Measurements from ENCODE around the gene CFAP92. TPM values are rescaled to one million over a fixed set of nuclear protein-coding genes. Genes with fewer than 3 reads are reported as not detected.

The CFAP92 gene
- total and polyA plus RNA-seq, 3 donors from 2014 or later = 16.0 to 62.0 (median 26.7) TPM

DNA sequence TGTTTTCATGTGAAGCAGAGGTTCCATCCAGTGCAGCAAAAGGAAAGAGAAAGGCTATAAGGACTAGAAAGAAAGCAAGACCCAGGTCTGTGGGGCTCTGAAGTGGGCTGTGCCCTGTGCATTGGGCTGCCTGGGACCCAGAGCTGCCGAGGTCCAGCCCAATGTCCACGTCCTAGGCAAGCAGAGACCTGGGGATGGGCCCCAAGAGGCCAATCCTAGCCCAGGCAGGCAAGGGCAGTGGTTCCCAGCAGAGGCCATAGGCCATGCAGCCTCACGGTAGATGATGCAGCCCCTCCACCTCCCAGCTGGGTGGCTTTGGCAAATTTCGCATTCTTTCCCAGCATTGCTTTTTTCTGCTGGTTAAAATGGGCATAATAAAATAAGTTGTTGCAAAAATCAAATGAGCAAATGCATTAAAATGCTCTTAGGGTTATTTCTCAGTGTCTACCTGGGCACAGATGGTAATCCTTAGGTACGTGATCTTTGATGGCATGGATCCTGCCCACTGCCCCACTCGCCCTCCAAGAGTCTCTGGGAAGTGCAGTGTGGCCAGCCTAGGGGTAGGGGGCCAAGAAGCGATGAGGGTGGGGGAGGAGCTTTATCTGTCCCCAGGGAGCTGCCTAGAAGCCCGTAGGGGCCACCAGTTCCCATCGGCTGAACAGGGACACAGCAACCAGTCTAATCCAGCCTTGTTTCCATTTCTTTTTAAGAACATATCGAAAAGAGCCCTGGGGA lies 44.4 kb upstream of the CFAP92 start:
- Histone ChIP-seq H3K27me3 (no peaks in the 10 kb centered on the region), H3K9me3 (no peaks in the 10 kb centered on the region), H3K4me1 (no peaks in the 10 kb centered on the region), H3K4me3 (no peak overlapping the region), H3K27ac (no peak overlapping the region), H3K36me3 (ENCODE audit: low read depth, missing control alignments) (no peaks in the 10 kb centered on the region)
- no peak for DNase-seq
- 75 to 82% methylated on average over 10 of the region's 10 CpGs for WGBS, 2 donors
- intact Hi-C loops (cut with DNase I; ENCODE audit: low total_unique reads) = no loop called here
- TF ChIP-seq, protein P1, sequence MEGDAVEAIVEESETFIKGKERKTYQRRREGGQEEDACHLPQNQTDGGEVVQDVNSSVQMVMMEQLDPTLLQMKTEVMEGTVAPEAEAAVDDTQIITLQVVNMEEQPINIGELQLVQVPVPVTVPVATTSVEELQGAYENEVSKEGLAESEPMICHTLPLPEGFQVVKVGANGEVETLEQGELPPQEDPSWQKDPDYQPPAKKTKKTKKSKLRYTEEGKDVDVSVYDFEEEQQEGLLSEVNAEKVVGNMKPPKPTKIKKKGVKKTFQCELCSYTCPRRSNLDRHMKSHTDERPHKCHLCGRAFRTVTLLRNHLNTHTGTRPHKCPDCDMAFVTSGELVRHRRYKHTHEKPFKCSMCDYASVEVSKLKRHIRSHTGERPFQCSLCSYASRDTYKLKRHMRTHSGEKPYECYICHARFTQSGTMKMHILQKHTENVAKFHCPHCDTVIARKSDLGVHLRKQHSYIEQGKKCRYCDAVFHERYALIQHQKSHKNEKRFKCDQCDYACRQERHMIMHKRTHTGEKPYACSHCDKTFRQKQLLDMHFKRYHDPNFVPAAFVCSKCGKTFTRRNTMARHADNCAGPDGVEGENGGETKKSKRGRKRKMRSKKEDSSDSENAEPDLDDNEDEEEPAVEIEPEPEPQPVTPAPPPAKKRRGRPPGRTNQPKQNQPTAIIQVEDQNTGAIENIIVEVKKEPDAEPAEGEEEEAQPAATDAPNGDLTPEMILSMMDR (IDR thresholded peaks at IDR 0.05) = no peak
- no peak for TF ChIP-seq POLR2A (IDR thresholded peaks at IDR 0.05)

GRCh38 chr3:129037093-129037419 lies 43.2 kb upstream of the CFAP92 start:
- Histone ChIP-seq H3K36me3 (ENCODE audit: low read depth, missing control alignments) (no peaks in the 10 kb centered on the region), H3K27ac (no peak overlapping the region), H3K27me3 (no peaks in the 10 kb centered on the region), H3K4me1 (no peaks in the 10 kb centered on the region), H3K9me3 (no peaks in the 10 kb centered on the region), H3K4me3 (no peak overlapping the region)
- DNase-seq = no peak
- intact Hi-C loops (cut with DNase I; ENCODE audit: low total_unique reads) = no loop called here
- no peak for TF ChIP-seq POLR2A (IDR thresholded peaks at IDR 0.05)
- TF ChIP-seq, protein P1 (IDR thresholded peaks at IDR 0.05) = no peak
- 31 to 92% methylated on average over 2 of the region's 2 CpGs for WGBS, 2 donors

- Histone ChIP-seq H3K9me3 (no peaks in the 10 kb centered on the region), H3K4me1 (no peaks in the 10 kb centered on the region), H3K4me3 (no peak overlapping the region), H3K36me3 (ENCODE audit: low read depth, missing control alignments) (no peaks in the 10 kb centered on the region), H3K27me3 (no peaks in the 10 kb centered on the region), H3K27ac (no peak overlapping the region)
- intact Hi-C loops (cut with DNase I; ENCODE audit: low total_unique reads) = no loop called here
- 88% methylated on average over 7 to 10 of the region's 10 CpGs for WGBS, 2 donors
- TF ChIP-seq, protein P1 (IDR thresholded peaks at IDR 0.05) = no peak
- TF ChIP-seq POLR2A (IDR thresholded peaks at IDR 0.05) = no peak
- no peak for DNase-seq
Measured at GRCh38 chr3:129036222-129037092, 42.6 kb upstream of the CFAP92 start.

DNA sequence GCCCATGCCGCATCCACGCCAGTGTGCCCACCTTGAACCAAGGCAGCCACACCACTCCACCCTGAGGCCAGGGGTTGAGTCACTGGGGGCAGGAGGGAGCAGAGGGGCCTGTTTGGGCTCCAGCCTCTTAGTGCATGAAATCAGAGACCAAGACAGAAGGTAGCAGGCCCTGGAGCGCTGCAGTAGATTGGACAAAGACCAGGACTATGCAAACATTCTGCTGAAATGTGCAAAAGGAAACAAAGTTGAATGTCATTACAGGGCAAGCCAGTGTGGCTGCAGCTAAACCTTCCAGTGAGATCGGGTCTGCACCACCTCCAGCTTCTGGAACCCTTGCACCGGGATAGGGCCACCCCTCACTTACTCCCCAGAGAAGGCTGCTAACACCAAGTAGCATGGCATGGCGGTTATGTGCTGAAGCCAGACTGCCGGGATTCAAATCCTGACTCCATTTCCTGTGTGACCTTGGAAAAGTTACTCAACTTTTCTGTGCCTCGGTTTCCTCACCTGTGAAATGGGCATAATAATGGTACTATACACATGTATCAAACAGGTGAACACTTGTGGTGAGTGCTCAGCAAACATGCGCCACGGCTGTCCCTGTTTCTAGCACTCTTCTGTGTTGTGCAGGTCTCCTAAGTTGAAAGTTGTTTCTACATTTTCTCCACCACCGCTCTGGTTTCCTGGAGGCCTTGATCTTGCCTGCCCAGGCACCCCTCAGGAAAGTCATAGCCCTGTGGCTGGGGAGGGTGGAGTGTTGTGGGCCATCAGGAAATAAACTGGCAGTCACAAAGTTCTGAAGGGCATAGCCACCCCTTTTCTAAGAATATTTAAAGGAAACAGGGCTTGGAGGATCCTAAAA lies 41.7 kb upstream of the CFAP92 start:
- Histone ChIP-seq H3K9me3 (no peaks in the 10 kb centered on the region), H3K36me3 (ENCODE audit: low read depth, missing control alignments) (no peaks in the 10 kb centered on the region), H3K4me3 (no peak overlapping the region), H3K4me1 (no peaks in the 10 kb centered on the region), H3K27ac (no peak overlapping the region), H3K27me3 (no peaks in the 10 kb centered on the region)
- intact Hi-C loops (cut with DNase I; ENCODE audit: low total_unique reads) = no loop called here
- TF ChIP-seq POLR2A (IDR thresholded peaks at IDR 0.05) = no peak
- TF ChIP-seq, protein P1 (IDR thresholded peaks at IDR 0.05) = no peak
- WGBS, 2 donors = 88 to 92% methylated on average over 9 to 11 of the region's 11 CpGs
- DNase-seq = no peak

All from testis (tissue), 3 donors.